HCT116 (cell line): Measurements from ENCODE around the gene LRRC32. TPM values are rescaled to one million over a fixed set of nuclear protein-coding genes. Genes with fewer than 3 reads are reported as not detected.

ENCODE experiments used
- ATAC-seq: fragments of 200-7000 bp; cut with Tn5 transposase; 2 replicates; pipeline ENCODE4 v1.9.1; 2020; ENCODE audit warnings: mild to moderate bottlenecking, moderate library complexity
- BruUV-seq: library from RNA; stranded (reverse); fragments of 400-500 nt; replicated peaks from 2 replicates; lab custom pipeline; 2021; lab: Mats Ljungman, UMichigan
- CTCF ChIA-PET: fragments of 300-600 bp; sonication (Branson Sonifier 250); formaldehyde crosslinking; loops from one replicate; lab custom pipeline; 2021; ENCODE audit warnings: antibody characterized with exemption; lab: Charles Lee
- POLR2A ChIA-PET: fragments of 300-600, 350-600 bp; sonication (Branson Sonifier 250); formaldehyde crosslinking; loops from one replicate; lab custom pipeline; 2021; ENCODE audit warnings: antibody characterized with exemption; lab: Charles Lee
- RAD21 ChIA-PET, 2 experiments: fragments of 300-600 bp; sonication (Branson Sonifier 250); formaldehyde crosslinking; loops; one replicate each; lab custom pipeline; 2023; ENCODE audit warnings: low total read pairs in 2 of 2; ENCODE audit not compliant: uncharacterized antibody in 2 of 2, unreplicated experiment in 2 of 2, low non-redundant PET in 1 of 2; lab: Charles Lee
- DNase-seq: peaks from one replicate; pipeline ENCODE4 v3.0.0-alpha.2; 2010; ENCODE audit warnings: low read depth, low spot score
- H2AFZ ChIP-seq: fragments of 200-600 bp; shearing (Covaris generic), sonication (generic); 2 replicates; pipeline ENCODE4 v1.6.1; 2017; ENCODE audit warnings: low read depth, mixed run types, mixed read lengths, antibody characterized with exemption, low read length; ENCODE audit not compliant: poor library complexity, severe bottlenecking
- H3K27ac ChIP-seq: 2 replicates; pipeline ENCODE4 v1.5.1; 2012; ENCODE audit warnings: low read depth, low read length
- H3K27me3 ChIP-seq: fragments of 200-600 bp; sonication (generic); 2 replicates; pipeline ENCODE4 v1.6.1; 2016; ENCODE audit warnings: mixed run types, low read length, mixed read lengths; ENCODE audit not compliant: insufficient read depth
- H3K36me3 ChIP-seq, 2 experiments: fragments of 200-500 bp in 1 of 2; fragments of 200-600 bp in 1 of 2; sonication (Bioruptor generic) in 1 of 2; sonication (generic) in 1 of 2; 2 replicates each; pipeline versions ENCODE4 v1.5.1 to v1.6.1; 2014 to 2016; ENCODE audit warnings: low read length in 2 of 2, inconsistent platforms in 1 of 2, mixed read lengths in 1 of 2, mixed run types in 1 of 2; ENCODE audit not compliant: insufficient read depth in 2 of 2, control insufficient read depth in 1 of 2
- H3K4me1 ChIP-seq, 2 experiments: fragments of 200-600 bp in 1 of 2; sonication (generic) in 1 of 2; 2 replicates each; pipeline versions ENCODE4 v1.5.1 to v1.6.1; 2012 to 2017; ENCODE audit warnings: low read length in 2 of 2, inconsistent platforms in 1 of 2, mild to moderate bottlenecking in 1 of 2, mixed read lengths in 1 of 2, mixed run types in 1 of 2, moderate library complexity in 1 of 2; ENCODE audit not compliant: insufficient read depth in 2 of 2, control insufficient read depth in 1 of 2
- H3K4me2 ChIP-seq: fragments of 200-600 bp; sonication (generic); 2 replicates; pipeline ENCODE4 v1.6.1; 2017; ENCODE audit warnings: mixed run types, low read length, mixed read lengths
- H3K4me3 ChIP-seq, 2 experiments: fragments of 200-600 bp in 1 of 2; sonication (generic) in 1 of 2; replicated peaks in 1 of 2; 2 replicates each; pipeline ENCODE4 v1.5.1; 2011 to 2016; ENCODE audit warnings: low read length in 2 of 2, control low read depth in 1 of 2, low read depth in 1 of 2, mild to moderate bottlenecking in 1 of 2, mixed read lengths in 1 of 2, mixed run types in 1 of 2
- H3K79me2 ChIP-seq: fragments of 200-600 bp; sonication (generic); 2 replicates; pipeline ENCODE4 v1.6.1; 2017; ENCODE audit warnings: mild to moderate bottlenecking, mixed run types, low read length, moderate library complexity, mixed read lengths; ENCODE audit not compliant: insufficient read depth
- H3K9ac ChIP-seq: fragments of 200-600 bp; sonication (generic); 2 replicates; pipeline ENCODE4 v1.6.1; 2016; ENCODE audit warnings: low read length, mixed read lengths
- H3K9me2 ChIP-seq: fragments of 200-600 bp; sonication (generic), shearing (Covaris generic); 2 replicates; pipeline ENCODE4 v1.6.1; 2017; ENCODE audit warnings: mixed run types, mild to moderate bottlenecking, moderate library complexity; ENCODE audit not compliant: insufficient read depth
- H3K9me3 ChIP-seq, 2 experiments: fragments of 200-500 bp in 1 of 2; fragments of 200-600 bp in 1 of 2; sonication (Bioruptor generic) in 1 of 2; sonication (generic) in 1 of 2; 2 replicates each; pipeline ENCODE4 v1.6.1; 2014 to 2017; ENCODE audit warnings: low read length in 2 of 2, mixed read lengths in 2 of 2, inconsistent platforms in 1 of 2, low read depth in 1 of 2, mild to moderate bottlenecking in 1 of 2, mixed run types in 1 of 2, moderate library complexity in 1 of 2; ENCODE audit not compliant: control insufficient read depth in 1 of 2, insufficient read depth in 1 of 2
- H4K20me1 ChIP-seq: fragments of 200-600 bp; sonication (generic), shearing (Covaris generic); 2 replicates; pipeline ENCODE4 v1.6.1; 2017; ENCODE audit warnings: mixed run types, mild to moderate bottlenecking, moderate library complexity; ENCODE audit not compliant: insufficient read depth
- ATF3 ChIP-seq: IDR thresholded peaks from 2 replicates; pipeline ENCODE4 v1.6.1; 2012
- CBX3 ChIP-seq: IDR thresholded peaks from 2 replicates; pipeline ENCODE4 v1.6.1; 2012; ENCODE audit warnings: low read depth
- EZH2phosphoT487 ChIP-seq: fragments of 200-600 bp; IDR thresholded peaks from 2 replicates; pipeline ENCODE4 v1.6.1; 2018; ENCODE audit warnings: antibody characterized with exemption, borderline replicate concordance
- FOSL1 ChIP-seq: IDR thresholded peaks from 2 replicates; pipeline ENCODE4 v1.6.1; 2012; ENCODE audit warnings: low read depth
- JUND ChIP-seq: IDR thresholded peaks from 2 replicates; pipeline ENCODE4 v1.6.1; 2012
- POLR2AphosphoS5 ChIP-seq: IDR thresholded peaks from 2 replicates; pipeline ENCODE4 v1.6.1; 2011; ENCODE audit warnings: mild to moderate bottlenecking, low read depth, low read length, moderate library complexity
- RAD21 ChIP-seq: IDR thresholded peaks from 2 replicates; pipeline ENCODE4 v1.6.1; 2012; ENCODE audit warnings: low read depth, mild to moderate bottlenecking
- SIN3A ChIP-seq: IDR thresholded peaks from 2 replicates; pipeline ENCODE4 v1.6.1; 2012; ENCODE audit warnings: low read depth
- SP1 ChIP-seq: IDR thresholded peaks from 2 replicates; pipeline ENCODE4 v1.6.1; 2012; ENCODE audit warnings: low read depth
- SRF ChIP-seq: IDR thresholded peaks from 2 replicates; pipeline ENCODE4 v1.6.1; 2012; ENCODE audit warnings: low read depth
- ZBTB33 ChIP-seq: IDR thresholded peaks from 2 replicates; pipeline ENCODE4 v1.6.1; 2011; ENCODE audit warnings: mild to moderate bottlenecking, low read length, moderate library complexity; ENCODE audit not compliant: insufficient replicate concordance; ENCODE audit errors: extremely low read depth
- ZFX ChIP-seq: fragments of 450-650 bp; IDR thresholded peaks from 2 replicates; pipeline ENCODE4 v1.6.1; 2017
- ZNF274 ChIP-seq: fragments of 200-500 bp; sonication (Bioruptor generic); IDR thresholded peaks from 2 replicates; pipeline ENCODE4 v1.6.1; 2014; ENCODE audit warnings: mild to moderate bottlenecking, low read depth, low read length, inconsistent platforms
- intact Hi-C: fragments of 100-400 bp; cut with micrococcal nuclease; formaldehyde crosslinking; loops from 2 replicates; pipeline ENCODE4 v1.10.0; 2022
- total RNA-seq: library from RNA; stranded (reverse); gene quantifications from one replicate; pipeline ENCODE4 v1.2.1, GENCODE V29; 2021; ENCODE audit not compliant: unreplicated experiment
- TF ChIP-seq, protein P1 (sequence below): IDR thresholded peaks from 2 replicates; pipeline ENCODE4 v1.6.1; 2012

LRRC32 gene
- total RNA-seq, 1 experiment from 2014 or later = 0.54 TPM

DNA sequence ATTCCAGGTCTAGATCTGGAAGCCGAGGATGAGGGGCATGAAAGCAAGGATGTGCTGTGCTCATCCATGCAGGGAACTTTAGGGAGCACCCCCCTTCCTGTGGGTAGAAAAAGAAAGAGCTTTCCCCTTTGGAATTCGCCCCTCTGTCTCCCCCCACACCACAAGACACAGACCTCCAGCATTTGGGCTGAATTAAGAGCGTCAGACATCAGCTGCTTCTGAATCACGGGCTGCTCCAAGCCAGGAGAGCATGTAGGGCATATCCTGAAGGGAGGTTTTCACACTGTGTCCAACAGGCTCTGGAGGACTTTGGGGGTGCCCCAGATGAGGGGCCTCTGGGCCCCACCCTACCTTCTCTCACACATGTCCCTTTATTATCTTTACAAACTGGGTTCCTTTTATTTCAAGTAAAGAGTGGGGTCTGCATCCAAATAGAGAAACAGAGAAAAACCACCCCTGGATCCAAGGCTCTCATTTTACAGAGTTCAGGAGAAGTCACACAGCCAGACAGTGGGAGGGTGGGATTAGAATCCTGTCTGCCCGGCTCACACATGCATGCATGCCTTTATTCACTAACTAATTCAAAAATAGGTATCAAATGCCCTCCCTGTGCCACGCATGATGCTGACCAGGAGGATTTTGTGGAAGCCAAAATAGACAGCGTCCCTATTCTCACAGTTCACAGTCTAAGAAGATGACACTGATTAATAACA, 52.8 kb downstream of the LRRC32 start:
- no peaks in the 10 kb centered on the region for H3K4me1 ChIP-seq
- H2AFZ ChIP-seq = no peak overlapping the region
- H3K4me3 ChIP-seq = no peak overlapping the region
- no peaks in the 10 kb centered on the region for H3K36me3 ChIP-seq
- no peak overlapping the region for H3K27ac ChIP-seq
- BruUV-seq = no TSS peak
- H3K79me2 ChIP-seq = no peaks in the 10 kb centered on the region
- H4K20me1 ChIP-seq = no peaks in the 10 kb centered on the region
- no peak overlapping the region for H3K9ac ChIP-seq
- intact Hi-C loops = no loop called here
- H3K9me3 ChIP-seq = no peaks in the 10 kb centered on the region
- DNase-seq (no peak), ATAC-seq (no peak)
- TF ChIP-seq SP1 = no peak
- TF ChIP-seq POLR2AphosphoS5 = no peak
- TF ChIP-seq ZFX = no peak
- TF ChIP-seq RAD21 = no peak
- TF ChIP-seq ZNF274 = no peak
- TF ChIP-seq JUND = no peak
- H3K4me2 ChIP-seq = no peak overlapping the region
- no peaks in the 10 kb centered on the region for H3K27me3 ChIP-seq
- POLR2A ChIA-PET = no interaction called here
- CTCF ChIA-PET = no interaction called here
- H3K9me2 ChIP-seq = no peaks in the 10 kb centered on the region
- RAD21 ChIA-PET = no interaction called here

DNA sequence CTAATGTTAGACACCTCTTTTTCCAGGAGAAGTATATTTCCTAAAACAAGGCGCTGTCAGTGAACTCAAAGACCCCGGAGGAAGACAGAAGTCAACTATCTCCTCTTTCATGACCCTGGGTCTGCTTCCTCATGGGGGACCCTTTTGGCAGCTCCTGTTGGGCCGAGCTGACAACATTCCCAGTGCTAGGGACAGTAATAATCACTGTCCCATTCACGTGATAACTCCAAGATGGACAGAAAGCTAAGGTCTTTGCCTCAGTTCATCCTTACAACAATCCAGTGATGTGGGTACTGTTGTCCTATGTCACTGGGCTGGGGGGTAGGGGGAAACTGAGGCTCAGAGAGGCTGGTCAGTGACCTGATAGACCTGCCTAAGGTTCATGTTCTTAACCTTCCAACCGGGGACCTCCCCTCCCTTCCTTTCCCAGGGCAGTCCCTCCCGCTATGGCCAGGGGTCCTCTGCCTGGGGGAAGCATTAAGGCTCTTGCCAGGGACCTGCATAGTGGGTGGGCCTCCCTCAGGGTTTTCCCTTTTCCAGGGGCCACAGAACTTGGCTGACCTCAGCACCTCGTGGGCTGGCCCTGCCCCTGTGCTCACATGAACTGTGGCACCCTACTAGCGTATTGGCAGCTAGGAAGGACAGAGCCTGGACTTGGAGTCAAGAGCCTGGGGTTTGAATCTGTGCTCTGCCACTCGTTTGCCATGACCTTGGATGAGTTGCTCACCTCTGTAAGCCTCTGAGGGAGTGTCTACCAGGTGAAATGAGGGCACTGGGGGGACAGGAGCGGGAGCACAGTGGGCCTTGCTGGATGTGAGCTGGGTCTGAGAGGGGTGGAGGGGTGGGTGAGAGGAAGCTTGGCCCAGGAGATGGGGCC, 53.6 kb downstream of the LRRC32 start:
- H3K9ac ChIP-seq = no peak overlapping the region
- H3K4me3 ChIP-seq = no peak overlapping the region
- RAD21 ChIA-PET = no interaction called here
- H3K4me2 ChIP-seq = no peak overlapping the region
- CTCF ChIA-PET = no interaction called here
- no peaks in the 10 kb centered on the region for H3K9me3 ChIP-seq
- H3K36me3 ChIP-seq = no peaks in the 10 kb centered on the region
- no peaks in the 10 kb centered on the region for H3K79me2 ChIP-seq
- ATAC-seq = no peak
- DNase-seq = no peak
- intact Hi-C loops = no loop called here
- no peaks in the 10 kb centered on the region for H3K27me3 ChIP-seq
- no peak overlapping the region for H2AFZ ChIP-seq
- TF ChIP-seq ZFX (no peak), ATF3 (no peak), SRF (no peak), CBX3 (no peak), SP1 (no peak), POLR2AphosphoS5 (no peak), EZH2phosphoT487 (no peak), FOSL1 (no peak), SIN3A (no peak), ZBTB33 (no peak)
- TF ChIP-seq, protein P1, sequence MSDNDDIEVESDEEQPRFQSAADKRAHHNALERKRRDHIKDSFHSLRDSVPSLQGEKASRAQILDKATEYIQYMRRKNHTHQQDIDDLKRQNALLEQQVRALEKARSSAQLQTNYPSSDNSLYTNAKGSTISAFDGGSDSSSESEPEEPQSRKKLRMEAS = no peak
- no TSS peak for BruUV-seq
- no peaks in the 10 kb centered on the region for H3K4me1 ChIP-seq
- POLR2A ChIA-PET = no interaction called here
- no peaks in the 10 kb centered on the region for H4K20me1 ChIP-seq
- no peak overlapping the region for H3K27ac ChIP-seq
- no peaks in the 10 kb centered on the region for H3K9me2 ChIP-seq
